GM19239 (cell line): ENCODE results near the gene WDR88.

Source experiments
- DNase-seq: peaks from one replicate; pipeline ENCODE4 v3.0.0; 2011; ENCODE audit warnings: low spot score; ENCODE audit not compliant: insufficient read length
- FAIRE-seq: peaks from 2 replicates; lab custom pipeline; 2011; peaks lifted over from hg19 to GRCh38; lab: Jason Lieb, UNC

Gene WDR88, protein sequence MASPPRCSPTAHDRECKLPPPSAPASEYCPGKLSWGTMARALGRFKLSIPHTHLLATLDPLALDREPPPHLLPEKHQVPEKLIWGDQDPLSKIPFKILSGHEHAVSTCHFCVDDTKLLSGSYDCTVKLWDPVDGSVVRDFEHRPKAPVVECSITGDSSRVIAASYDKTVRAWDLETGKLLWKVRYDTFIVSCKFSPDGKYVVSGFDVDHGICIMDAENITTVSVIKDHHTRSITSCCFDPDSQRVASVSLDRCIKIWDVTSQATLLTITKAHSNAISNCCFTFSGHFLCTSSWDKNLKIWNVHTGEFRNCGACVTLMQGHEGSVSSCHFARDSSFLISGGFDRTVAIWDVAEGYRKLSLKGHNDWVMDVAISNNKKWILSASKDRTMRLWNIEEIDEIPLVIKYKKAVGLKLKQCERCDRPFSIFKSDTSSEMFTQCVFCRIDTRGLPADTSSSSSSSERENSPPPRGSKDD

DNA sequence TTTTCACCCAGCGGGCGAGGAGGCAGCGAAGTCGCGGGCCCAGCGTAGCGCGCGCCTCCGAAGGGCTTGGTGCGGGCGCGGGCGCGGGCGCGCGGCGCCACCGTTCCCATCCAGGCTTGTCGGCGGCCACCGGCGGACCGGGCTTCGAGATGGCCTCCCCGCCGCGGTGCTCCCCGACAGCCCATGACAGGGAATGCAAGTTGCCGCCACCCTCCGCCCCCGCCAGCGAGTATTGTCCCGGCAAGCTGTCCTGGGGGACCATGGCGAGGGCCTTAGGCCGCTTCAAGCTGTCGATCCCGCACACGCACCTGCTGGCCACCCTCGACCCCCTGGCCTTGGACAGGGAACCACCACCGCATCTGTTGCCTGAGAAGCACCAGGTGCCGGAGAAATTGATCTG, at the start of gene WDR88:
Gene WDR88, plus strand, starts transcription at position 94 of the 400 bp plus-strand sequence. Its CDS starts 56 bp downstream, at position 150.
- DNase-seq (no peak), FAIRE-seq (no peak)

DNA sequence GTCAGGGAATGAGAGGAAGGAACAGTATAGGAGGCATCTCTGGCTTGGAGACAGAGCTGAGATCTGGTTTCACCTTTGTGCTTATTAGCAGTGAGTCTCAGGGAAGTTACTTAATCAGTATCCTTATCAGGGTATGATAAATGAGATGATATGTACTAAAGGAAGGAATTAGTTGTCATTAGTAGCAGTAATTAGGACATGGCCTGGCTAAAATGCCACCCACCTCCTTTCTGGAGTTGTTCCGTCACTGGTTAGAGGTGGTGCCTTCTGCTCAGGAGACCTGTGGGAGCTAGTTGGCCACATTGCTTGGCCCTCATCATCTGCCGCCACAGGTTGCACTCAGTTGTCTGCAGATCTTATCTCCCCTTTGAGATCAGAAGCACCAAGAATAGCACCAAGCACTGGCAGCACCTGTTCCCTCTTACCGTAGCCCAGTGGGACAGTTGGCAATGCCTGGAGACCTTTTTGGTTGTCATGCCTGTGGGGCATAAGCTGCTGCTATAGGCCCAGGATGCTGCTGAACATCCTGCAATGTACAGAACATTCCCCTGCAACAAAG, 46.3 kb upstream of the WDR88 start:
- DNase-seq = no peak
- FAIRE-seq = no peak

DNA sequence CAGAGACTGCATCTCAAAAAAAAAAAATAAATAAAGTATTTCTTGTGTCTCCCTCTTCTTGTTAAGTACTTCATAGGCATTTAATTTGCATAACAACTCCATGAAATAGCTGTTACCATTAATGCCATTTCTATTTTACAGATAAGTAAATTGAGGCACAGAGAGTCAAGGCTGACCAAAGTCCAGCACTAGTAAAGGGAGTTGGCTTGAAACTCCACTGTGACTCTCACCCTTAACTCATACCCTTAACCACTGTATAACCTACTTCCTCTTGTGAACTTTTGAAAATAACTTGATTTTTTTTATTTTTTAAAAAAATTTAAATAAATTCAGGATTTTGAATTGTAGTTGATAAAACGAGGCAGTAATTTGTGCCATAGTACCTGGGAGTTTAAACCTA, 45.0 kb upstream of the WDR88 start:
- FAIRE-seq = no peak

DNA sequence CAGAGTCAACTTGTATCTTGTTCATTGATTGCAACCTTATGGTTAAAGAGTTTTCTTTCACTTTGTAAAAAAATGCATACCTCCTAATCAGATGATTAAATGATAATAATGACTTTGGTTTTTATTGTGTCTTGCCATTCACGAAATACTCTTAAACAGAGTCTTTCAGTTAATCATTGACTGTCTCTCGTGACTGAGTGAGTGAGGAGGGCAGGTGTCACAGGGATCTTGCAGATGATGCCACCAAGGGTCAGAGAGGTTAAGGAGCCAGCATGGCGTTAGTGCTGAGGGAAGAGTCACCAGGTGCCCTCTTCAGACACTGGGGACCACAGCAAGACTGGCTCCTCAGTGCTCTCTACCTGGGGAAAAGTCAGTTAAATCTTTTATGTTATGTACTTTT, 42.9 kb upstream of the WDR88 start:
- DNase-seq = no peak
- no peak for FAIRE-seq

More for the DNA sequence above, 45.0 kb upstream of the WDR88 start:
- no peak for DNase-seq

DNA sequence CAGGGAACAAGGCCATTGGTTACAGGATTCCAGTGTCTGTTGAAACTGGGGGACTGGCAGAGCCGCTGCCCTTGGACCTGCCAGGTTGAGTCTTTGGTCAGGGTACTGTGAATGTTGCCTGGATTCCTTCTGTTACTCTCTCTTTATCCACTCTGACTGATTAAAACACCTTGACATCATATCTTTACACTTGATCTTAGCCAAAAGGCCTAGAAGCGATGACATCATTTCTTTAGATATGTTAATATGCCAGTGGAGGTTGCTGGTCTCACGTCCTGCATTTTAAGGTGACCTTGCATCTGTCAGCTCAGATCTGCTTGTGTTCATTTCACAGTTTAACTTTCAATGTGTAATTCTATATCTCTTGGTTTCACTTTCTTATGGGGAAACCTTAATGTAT, 41.7 kb upstream of the WDR88 start:
- DNase-seq = no peak

DNA sequence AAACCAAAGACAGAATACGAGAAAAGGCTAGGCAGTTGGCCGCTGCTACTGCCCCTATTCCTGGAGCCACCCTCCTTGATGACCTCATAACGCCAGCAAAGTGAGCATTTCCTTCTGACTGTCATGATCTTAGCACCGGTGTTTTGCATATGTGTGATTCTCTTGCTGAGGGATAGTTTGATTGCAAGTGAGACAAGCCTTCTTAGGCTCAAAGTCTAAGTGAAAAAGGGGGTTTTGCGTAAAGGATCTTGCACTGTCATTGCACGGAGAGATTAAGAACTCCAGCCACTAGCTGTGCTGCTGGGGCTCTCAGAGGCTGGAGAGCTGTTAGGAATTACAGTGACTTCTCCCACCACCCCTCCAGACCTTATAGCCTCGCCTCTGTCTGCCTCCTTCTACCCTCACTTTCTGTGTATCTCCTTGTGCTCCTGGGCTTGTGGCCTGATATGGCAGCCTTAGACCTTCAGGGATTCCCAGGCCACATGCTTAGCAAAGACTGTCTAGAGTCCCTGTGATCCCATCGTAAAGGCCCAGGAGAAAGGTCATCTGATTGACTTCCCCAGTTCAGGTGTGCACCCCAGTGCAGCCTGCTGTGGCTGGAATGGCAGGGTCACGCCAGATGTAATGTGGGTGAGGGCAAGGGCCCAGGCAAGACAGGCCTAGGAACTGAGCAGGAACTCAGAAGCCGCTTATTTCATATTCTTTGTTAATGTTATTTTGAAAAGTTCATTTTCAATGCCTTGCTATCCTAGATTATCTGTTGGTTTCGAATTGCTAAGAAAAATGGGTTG, 38.3 kb upstream of the WDR88 start:
- no peak for FAIRE-seq
- no peak for DNase-seq

More for the DNA sequence above, 41.7 kb upstream of the WDR88 start:
- no peak for FAIRE-seq

DNA sequence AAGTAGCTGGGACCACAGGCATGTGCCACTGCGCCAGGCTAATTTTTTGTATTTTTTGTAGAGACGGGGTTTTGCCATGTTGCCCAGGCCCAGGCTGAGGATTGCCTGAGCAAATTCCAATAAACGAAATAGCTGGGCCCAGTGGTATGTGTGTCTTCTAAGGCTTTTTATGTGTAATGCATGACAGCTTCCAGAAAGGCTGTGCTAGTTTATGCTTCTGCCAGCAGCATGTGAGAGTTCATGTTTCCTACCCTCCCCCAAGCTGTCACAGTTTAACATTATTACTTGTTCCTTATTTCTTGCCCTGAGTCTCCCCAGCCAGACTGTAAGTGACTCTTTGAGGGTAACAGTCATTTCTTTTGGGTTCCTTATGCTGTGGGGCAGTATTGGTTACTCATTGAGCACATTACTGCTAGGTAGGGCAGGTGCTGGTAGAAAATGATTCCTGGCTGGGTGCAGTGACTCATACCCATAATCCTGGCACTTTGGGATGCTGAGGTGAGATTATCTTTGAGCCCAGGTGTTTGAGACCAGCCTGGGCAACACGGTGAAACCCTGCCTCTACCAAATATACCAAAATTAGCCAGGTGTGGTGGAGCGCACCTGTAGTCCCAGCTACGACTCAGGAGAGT, 37.4 kb upstream of the WDR88 start:
- DNase-seq (no peak), FAIRE-seq (no peak)

DNA sequence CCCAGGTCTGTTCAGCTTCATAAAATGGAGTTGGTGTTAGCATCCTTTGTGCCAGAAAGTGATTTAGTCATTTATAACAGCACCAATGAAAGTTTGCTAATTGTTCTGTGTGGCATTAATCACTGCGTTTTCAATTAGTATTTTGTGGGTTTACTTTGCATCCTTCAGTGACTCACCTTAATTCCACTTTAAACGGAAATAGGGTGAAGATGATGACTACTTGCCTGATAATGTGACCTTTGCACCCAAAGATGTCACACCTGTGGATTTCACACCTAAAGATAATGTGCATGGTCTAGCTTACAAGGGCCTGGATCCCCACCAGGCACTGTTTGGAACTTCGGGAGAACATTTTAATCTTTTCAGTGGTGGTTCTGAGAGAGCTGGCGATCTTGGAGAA, 35.9 kb upstream of the WDR88 start:
- DNase-seq (no peak), FAIRE-seq (no peak)

DNA sequence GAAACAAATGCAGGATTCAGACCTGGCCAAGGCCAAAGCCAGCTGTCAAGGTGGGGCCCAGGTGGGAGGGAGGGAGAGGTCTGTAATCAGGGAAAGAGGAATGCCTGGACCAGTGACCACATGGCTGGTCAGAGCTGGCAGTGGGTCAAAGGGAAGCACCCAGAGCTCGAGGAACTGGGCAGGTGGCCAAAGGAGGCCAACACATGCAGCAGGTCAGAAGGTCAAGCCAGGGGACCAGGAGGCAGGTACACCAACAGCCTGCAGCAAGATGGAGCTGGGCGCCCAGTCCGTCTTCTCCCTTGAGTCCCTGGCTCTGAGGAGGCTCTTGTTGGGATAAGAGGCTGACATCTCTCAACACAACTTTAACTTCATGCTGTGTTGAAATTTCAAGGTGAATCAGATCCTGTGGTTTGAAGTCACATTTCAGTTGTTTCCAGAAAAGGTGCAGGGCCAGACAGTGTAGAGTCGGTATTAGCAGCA, 33.8 kb upstream of the WDR88 start:
- FAIRE-seq (no peak), DNase-seq (no peak)

DNA sequence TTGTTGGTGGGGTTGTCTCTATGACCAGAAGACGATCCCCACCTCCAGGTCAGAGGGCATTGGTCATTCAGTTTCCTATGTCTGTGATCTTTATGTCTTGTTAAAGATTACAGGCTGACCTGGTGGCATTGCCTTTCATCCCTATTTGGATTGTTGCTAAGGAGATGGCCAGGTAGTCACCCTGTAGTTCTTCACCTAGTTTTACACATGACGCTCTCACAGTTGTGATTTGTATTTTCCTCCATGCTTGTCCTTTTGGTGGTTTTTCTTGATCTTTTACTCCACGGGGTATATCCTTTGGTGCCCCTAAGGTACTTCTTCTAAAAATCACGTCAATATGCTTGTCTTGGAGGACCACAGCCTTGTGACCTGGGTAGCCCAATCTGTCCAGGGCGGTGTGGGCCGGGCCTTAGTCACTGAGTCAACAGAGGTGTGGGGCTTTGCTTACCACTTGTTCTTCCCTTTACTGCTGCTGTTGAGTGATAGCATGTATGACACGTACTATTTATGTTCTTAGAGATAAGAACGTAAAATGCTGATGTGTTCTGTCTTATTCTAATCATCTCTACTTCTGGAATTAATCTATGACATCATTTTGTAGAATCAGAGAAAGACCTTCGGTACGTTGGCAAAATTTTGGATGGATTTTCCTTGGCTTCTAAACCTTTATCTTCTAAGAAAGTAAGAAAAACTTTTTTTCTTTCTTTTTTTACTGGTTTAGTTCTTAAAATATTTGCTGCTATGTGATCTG, 30.8 kb upstream of the WDR88 start:
- FAIRE-seq = no peak
- no peak for DNase-seq

DNA sequence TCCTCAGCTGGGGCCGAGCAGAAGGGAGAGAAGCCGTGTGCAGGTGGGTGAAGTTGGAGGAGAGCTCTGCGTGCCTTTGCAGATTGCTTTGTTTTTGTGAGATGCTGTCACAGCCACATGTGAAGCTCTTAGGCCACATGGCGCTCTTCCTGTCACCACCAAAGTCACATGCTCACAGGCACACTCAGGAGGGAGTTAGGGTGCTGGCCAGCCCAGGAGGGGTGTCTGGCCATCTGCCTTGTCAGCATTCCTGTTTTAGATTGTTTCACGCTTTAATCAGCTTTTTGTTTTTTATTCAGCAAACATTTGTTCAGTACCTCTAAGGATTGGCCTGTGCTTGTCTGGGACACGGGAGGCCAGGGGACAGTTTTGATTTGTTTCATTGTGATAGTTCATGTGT, 29.0 kb upstream of the WDR88 start:
- DNase-seq = no peak
- no peak for FAIRE-seq

DNA sequence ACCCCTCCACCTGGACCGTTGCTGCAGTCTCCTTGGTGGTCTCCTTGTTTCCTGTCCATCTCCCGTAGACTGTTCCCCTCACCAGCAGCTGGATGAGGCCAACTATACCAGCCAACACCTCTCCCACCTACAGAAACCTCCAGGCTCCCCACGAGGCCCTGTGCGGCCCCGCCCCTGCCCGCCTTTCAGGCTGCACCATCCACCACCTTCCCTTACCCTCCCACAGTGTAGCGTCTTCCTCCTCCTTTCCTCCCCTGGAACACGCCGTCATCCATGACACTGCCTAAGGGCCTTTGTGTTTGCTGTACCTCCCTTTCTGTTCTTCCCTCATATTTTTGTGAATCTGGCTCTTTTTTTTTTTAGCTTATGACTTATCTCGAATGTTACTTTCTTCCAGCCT, 23.8 kb upstream of the WDR88 start:
- DNase-seq (no peak), FAIRE-seq (no peak)

DNA sequence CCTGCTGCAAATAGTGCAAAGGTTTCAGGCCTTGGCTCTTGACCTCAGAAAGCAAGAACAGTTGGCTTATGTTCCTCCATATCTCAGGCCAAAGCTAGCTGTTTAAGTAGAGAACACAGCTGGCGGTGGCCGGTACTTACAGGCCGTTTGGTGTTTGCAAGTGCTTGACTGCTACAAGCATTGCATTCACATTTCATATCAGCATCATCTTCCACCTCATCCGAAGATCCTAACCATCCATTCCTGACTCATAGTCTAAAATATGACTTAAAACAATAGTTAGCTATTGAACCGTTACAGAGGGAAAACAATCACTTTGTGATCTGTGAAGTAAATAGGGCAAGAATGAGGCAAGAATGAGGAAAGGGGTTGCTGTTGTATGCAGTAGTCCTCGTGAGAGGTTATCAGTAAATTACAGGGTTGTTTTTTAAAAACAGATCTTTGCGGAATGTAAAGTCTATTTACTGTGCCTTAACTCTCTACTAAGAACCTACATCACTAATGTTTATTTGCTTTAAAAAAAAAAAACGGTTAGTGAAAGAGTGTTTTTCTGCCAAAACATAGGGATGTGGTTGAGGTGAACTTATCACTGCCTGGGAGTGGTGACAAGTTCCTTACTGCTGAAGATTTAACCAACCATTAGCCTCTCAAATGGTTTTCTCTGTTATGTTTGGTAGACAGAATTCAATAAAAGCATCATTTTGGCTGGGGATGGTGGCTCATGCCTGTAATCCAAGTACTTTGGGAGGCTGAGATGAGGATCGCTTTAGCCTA, 21.6 kb upstream of the WDR88 start:
- no peak for DNase-seq
- FAIRE-seq = no peak

DNA sequence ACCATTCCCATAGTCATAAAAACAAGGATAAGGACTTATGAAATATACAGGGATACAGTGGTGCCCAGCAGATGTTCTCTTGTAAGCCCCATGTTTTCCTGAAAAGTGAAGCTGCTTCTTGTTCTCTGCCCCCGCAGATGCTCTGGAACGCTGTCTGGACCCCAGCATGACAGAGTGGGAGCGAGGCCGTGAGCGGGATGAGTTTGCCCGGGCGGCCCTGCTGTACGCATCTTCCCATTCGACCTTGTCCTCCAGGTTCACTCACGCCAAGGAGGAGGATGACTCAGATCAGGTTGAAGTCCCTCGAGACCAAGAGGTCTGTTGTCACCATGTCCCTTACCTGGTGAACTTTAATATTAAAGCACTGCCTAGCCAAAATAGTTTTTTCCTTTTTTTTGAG, 20.3 kb upstream of the WDR88 start:
- no peak for DNase-seq
- no peak for FAIRE-seq

DNA sequence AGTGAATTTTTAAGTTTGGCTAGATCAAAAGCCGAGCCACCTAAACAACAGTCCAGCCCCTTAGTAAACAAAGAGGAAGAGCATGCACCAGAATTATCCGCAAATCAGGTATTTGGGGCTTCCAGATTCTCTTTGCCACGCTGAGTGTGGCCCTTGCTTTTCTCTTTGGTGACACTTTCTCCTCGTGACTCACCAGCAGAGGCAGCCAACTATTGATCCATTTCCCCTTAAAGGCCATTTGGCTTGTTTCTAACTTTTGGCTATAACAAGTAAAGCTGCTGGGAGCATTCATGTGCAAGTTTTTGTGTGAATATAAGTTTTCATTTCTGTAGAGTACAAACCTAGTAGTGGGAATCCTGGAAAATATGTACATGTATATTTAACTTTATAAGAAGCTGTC, 17.6 kb upstream of the WDR88 start:
- FAIRE-seq = no peak

DNA sequence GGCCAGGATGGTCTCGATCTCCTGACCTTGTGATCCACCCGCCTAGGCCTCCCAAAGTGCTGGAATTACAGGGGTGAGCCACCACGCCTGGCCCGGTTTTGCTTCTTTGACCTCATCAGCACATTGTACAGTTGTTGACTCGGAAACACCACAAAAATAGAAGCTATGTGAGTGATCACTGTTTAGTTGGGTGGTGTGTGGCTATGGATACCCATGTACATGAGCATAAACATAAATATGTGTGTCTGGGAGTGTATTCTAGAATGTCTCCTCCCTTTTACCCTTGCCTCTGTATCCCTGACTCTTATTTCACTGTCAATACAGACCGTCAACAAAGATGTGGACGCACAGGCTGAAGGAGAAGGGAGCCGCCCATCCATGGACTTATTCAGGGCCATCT, 14.4 kb upstream of the WDR88 start:
- no peak for FAIRE-seq

More for the DNA sequence above, 17.6 kb upstream of the WDR88 start:
- no peak for DNase-seq

DNA sequence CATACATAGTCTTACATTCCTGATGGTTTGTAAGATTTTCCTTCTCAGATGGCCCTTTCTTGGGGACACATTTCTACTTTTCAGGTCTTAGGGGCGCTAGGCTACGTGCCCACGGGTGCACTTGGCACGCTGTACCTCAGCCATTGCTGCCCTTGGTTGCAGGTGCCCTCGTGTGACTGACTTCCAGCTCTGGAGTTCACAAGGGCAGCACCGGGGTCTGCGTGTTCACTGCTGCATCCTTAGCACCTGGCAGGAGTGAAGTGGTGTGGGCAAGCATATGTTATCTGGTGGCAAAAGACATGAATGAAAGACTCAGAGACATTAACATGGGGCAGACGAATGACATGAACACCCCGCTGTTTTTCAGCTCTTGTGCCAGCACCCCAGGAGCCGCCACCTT, 13.3 kb upstream of the WDR88 start:
- no peak for DNase-seq
- no peak for FAIRE-seq

More for the DNA sequence above, 14.4 kb upstream of the WDR88 start:
- no peak for DNase-seq

DNA sequence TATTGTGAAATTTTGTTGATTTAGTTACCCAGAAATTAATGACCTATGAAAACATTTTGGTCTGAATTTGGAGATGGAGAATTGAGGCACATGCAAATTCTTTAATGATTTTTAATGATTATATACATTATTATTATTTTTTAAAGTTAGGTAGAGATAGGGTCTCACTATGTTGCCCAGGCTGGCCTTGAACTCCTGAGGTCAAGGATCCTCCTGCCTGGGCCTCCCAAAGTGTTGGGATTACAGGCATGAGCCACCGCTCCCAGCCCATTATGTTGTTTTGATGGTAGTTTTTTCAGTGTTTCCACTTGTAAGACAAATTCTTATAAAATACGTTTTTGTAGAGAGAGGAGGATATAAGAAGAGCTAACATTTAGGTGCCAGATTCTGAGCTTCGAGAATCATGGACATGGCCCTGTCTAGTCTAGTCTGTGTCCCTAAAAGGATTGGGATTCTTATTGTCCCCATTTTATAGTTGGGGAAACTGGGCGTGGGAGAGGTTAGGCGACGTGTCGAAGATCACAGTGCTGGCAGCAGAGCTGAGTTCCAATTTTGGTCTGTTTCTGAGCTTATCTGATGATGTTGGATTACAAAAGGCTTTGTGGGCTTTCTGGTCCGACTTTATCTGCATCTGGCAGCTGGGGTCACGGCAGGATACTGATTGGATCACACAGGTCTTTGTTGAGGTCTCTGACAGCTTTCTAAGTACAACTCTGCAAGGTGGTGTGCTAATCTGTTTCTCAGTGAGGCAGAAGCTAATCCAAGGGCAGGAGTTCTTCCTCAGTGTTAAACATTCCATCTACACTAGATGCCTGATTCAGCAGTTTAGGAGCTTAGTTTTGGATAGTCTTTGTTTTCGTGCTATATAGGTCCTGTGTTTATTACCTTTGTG, 7.5 kb upstream of the WDR88 start:
- FAIRE-seq = no peak

More for the DNA sequence above, 7.5 kb upstream of the WDR88 start:
- DNase-seq = no peak
